ENCODE measurements around the gene CLEC1A.

The CLEC1A gene, protein sequence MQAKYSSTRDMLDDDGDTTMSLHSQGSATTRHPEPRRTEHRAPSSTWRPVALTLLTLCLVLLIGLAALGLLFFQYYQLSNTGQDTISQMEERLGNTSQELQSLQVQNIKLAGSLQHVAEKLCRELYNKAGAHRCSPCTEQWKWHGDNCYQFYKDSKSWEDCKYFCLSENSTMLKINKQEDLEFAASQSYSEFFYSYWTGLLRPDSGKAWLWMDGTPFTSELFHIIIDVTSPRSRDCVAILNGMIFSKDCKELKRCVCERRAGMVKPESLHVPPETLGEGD

DNA sequence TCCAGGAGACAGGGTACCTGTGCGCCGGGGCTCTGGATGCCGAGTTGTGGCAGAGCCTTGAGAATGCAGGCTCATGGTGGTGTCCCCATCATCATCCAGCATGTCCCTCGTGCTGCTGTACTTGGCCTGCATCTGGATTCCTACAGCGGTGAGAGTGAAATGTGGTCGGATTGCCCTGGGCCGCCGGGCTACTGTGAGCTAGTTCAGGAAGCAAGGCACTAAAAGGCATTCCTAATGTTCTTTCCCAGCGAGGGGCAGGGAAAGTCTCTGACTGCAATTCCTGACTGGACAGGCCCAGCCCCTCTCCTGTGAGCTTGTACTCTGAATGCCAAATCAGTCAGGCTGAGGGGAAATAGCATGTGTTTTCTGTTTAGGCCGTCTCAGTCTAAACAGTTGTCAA lies at the start of gene CLEC1A:
CLEC1A (minus strand) TSS at position 195 of the 400 bp plus-strand sequence; CDS start at position 132, 63 bp downstream.
- no peak for DNase-seq (ENCODE audit: low read depth, low spot score)

DNA sequence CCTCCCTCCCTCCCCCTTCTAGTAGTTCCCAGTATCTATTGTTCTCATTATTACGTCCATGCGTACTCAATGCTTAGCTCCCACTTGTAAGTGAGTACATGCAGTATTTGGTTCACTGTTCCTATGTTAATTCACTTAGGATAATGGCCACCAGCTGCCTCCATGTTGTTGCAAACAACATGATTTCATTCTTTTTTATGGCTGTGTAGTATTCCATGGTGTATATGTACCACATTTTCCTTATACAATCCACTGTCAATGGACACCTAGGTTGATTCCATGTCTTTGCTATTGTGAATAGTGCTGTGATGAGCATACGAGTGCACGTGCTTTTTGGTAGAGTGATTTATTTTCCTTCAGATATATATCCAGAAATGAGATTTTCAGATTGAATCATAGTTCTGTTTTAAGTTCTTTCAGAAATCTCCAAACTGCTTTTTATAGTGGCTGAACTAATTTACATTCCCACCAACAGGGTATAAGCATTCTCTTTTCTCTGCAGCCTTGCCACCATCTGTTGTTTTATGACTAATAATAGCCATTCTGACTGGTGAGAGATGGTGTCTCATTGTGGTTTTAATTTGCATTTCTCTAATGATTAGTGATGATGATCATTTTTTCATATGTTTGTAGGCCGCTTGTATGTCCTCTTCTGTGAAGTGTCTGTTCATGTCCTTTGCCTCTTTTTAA lies 49.1 kb upstream of the CLEC1A start:
- no peak for DNase-seq (ENCODE audit: low read depth, low spot score)

DNA sequence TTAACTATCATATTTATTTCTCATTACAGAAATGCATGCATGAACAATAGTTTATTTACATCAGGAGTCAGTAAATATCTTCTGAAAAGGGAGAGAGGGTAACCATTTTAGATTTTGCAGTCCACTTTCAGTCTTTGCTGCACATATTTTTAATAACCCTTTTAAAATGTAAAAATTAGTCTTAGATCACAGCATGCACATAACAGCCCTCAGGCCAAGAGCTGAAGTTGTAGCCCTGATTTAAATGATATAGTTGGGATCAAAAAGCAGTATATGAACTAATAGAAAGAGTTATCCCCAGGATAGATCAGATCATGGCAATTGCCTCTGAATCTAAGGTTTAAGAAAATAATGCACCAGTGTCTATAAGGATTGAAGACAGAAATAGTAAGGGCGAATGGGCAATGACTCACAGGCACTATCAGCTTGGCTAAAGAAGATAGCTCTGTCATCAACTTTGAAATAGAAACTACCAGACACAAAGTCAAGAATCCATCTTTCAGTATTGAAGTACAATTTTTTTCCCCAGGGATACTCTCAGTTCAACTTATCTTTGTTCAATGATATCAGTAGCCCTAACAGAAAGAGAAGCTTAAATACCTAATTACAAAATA lies 44.3 kb upstream of the CLEC1A start:
- no peak for DNase-seq (ENCODE audit: low read depth, low spot score)

DNA sequence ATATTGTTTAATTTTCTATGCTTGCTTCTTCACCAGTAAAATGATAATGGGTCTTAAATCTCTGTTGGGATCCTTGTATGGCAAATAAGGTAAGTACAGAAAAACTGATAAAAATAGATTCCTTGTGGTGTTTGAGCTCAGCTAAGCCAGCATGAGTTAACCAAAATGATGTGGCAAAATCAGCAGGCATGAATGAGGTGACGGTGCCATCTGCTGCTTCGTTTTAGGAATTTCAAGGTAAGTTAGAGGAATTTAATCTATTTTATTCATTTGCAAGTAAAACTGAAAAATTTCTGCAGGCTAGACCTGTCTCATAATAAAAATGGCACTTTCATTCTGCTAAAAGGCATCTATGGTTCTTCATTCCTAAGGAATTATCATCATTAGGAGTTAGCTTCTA lies 41.2 kb upstream of the CLEC1A start:
- DNase-seq (ENCODE audit: low read depth, low spot score) = no peak

DNA sequence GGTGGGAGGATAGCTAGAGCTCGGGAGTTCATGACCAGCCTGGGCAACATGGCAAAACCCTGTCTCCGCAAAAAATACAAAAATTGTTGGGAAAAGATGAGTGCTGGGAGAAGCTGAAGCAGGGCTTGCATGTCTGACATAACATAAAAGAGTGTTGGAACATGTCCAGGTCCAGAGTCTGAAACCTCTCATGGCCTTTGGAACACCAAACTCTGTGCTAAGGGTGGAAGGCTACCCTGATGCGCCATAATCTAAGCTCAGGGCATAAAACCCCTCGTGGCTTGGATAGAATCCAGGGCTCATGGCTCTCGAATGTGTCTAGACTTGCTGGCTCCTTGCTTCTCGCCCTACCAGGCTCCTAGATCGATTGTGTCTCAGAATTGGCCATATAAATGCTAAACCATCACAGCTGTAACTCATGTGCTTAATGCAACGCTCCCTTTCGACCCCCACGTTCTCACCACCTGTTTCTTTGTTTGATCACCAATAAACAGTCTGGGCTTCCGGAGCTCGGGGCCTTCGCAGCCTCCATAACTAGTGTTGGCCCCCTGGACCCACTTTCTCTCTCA lies 37.9 kb upstream of the CLEC1A start:
- no peak for DNase-seq (ENCODE audit: low read depth, low spot score)

DNA sequence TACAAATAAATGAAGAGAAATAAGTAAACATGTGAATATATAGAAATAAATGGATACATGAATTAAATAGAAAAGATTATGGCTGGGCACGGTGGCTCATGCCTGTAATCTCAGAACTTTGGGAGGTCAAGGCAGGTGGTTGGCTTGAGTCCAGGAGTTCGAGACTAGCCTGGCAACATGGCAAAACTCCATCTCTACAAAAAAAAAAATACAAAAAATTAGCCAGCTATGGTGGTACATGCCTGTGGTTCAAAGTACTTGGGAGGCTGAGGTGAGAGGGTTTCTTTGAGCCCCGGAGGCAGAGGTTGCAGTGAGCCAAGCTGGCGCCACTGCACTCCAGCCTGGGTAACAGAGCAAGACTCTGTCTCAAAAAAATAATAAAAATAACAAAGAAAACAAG lies 36.3 kb upstream of the CLEC1A start:
- DNase-seq (ENCODE audit: low read depth, low spot score) = no peak

DNA sequence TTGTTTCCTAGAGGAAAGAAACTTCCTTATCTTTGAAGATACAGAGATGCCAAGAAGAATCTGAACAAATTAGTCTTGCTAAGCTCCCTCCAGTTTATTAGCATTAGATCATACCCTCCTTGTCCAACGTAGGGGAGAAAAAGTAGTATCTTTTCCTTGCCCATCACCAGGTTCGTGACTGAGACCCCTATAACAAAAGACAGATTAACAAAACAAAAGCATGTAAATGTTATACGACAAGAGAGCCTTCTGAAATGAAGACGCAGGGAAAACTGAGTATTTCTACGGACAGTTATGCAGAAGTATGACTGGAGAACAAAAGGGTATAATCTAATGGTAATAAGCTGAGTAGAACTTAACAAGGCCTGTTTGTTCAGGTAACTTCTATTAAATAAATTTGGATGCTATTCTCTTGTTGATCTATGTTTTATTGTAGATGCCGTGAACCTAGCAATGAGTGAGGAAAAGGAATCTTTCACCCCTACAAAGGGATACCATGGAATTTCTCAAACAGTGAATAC lies 34.1 kb upstream of the CLEC1A start:
- no peak for DNase-seq (ENCODE audit: low read depth, low spot score)

DNA sequence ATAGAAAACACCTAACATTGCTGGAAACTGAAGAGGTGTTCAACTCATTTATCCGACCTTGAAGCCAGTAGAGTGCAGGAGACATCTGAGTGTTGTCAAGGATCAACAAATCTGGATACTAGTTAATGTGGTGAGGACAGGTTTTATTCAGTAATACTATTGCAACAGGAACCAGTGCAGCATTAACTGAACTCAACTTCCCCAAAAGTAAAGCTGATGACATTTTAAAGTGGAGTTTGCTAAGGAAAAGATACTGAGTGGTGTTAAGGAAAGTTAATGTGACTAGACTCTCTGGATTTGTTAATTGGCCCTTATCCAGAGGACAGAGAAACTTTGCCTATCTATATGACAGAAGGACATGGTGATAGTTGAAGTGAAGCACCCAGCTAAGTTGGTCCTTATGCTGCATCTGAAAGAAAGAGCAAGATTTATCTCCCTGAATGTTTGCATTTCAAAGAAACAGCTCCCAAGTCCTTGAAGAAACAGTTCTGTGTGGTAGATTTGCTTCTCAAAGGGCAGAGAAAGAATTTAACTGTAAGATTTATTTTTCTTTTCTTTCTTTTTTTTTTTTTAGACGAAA lies 32.4 kb upstream of the CLEC1A start:
- no peak for DNase-seq (ENCODE audit: low read depth, low spot score)

DNA sequence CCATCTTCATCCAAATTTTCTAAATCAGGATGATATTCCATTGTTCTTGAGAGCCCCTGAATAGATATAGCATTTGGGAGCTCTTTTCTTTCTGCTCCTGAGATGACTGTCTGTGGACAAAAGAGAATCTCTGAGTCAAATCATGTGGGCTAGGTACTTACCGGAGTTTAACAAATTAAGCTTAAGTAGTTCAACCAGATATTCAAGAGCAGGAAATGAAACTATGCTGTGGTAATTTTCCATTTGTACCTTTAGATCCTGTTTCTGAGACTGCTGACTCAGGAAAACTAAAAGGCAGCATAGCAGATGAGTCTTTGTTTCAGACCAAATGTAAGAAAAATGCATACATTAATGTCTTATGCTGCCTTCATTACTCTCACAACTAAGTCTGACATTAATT lies 31.3 kb upstream of the CLEC1A start, which contains the start of gene CLEC7A:
CLEC7A (minus strand) TSS at position 158 of the 400 bp plus-strand sequence; CDS start at position 41, 117 bp downstream.
- DNase-seq (ENCODE audit: low read depth, low spot score) = no peak

DNA sequence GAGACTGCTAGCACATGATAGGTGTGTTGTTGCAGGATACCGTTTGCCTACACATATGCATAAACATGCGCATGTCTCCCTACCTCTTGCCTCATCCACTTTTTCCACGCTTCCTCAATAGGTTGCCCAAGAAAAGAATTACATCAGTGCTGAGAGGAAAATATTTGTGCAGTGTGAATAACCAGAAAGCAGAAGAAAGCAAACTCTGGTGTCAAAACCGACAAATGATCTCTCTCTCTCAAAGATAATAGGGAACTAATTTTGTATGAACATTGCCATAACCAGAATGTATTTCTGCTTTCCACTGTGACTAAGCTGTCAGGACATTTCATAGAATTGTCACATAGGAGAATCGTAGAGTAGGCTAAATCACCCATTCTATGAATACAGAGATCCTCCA lies 29.9 kb upstream of the CLEC1A start:
- no peak for DNase-seq (ENCODE audit: low read depth, low spot score)

DNA sequence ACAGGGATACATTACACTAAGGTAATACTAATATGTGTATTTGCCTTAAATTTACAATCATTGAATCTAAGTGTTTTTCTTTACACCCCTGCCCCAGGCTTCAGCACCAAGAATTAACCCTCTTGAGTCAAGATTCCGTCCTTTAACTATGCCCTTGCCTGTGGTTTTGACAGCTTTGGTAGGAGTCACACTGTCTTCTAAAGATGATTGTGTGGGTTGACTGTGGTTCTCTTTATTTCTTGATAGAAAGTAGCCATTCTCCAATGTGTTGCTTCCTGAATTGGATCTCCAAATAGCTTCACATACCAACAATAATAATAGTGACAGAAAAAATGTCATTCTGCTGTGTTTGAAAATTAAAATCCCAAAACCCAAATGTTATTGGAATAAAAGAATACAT lies 27.6 kb upstream of the CLEC1A start:
- no peak for DNase-seq (ENCODE audit: low read depth, low spot score)

DNA sequence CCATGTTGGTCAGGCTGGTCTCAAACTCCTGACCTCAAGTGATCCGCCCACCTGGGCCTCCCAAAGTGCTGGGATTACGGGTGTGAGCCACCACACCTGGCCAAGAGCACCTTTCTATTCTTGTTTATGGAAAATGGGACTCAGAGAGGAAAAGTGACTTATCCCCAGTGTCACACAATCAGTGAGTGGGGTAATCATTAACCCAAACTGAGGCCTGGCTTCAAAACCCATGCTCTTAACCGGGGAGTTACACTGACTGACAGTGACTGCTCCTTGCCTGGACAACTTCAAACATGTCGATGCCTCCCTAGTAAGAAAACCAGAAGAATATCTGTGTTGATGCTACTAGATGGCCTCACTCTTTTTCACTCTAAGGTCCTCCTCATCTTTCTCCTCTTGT lies 23.9 kb upstream of the CLEC1A start:
- DNase-seq (ENCODE audit: low read depth, low spot score) = no peak

DNA sequence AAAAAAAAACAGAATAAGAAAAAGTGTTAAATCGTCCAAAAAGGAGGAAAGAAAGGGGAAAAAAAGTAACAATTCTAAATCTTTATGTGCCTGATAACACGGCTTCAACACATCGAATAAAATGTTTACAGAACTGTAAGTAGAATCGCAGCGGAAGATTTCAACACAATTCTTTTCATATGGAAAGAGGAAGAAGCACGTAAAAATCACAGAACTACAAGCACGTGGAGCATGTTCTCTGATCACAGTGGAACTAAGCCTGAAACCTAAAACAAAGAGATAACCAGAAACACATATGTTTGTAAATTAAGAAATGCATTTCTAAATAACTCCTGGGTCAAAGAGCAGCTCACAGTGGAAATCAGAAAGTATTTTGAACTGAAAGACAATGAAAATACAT lies 22.5 kb upstream of the CLEC1A start:
- DNase-seq (ENCODE audit: low read depth, low spot score) = no peak

DNA sequence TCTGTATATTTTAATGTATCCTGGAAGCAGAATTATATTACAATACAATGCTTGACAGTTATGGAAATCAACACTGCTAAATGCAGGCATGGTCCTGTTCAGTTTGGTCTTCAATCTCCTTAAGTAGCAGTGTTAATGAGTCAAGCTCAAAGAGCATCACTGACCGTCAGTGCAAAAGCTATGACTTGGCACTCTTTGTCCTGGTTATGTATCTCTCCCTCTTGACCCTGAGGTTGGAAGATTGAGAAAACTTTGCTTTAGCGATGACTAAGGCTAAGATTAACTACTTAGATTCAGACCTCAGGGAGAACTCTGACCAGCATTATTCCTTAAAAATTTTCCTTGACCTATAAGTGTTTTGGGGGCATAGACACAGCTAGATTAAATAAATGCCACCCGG lies 20.3 kb upstream of the CLEC1A start:
- no peak for DNase-seq (ENCODE audit: low read depth, low spot score)

DNA sequence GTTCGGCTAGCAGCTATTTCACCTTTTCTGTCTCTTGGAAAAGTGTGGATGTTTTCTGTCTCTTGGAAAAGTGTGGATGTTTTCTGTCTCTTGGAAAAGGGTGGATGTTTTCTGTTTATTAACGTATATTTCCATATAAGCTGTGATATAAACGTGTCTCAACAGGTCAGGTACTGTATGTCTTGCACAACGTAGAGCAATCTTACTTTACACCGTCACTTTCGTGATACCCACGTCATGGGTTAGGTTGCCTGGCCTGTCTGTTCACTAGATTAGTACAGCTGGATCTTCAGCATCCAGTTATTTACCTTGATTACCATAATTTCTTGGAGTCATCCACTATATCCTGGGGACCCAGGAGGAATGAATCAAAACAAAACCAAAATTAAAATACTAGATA lies 17.1 kb upstream of the CLEC1A start:
- DNase-seq (ENCODE audit: low read depth, low spot score) = no peak

DNA sequence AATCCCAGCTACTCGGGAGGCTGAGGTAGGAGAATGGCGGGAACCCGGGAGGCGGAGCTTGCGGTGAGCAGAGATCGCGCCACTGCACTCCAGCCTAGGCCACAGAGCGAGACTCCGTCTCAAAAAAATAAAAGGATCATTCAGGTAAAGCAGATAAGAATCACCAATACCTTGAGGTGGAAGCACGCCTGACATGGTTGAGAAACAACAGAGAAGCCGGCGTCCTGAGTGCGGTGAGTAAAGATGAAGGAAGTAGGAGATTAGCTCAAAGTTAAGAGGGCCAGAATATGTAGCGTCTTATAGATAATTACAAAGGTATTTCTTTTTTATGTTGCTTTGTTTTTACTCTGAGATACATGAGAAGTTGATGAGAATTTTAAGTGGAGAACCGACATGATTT lies 16.5 kb upstream of the CLEC1A start:
- DNase-seq (ENCODE audit: low read depth, low spot score) = no peak

DNA sequence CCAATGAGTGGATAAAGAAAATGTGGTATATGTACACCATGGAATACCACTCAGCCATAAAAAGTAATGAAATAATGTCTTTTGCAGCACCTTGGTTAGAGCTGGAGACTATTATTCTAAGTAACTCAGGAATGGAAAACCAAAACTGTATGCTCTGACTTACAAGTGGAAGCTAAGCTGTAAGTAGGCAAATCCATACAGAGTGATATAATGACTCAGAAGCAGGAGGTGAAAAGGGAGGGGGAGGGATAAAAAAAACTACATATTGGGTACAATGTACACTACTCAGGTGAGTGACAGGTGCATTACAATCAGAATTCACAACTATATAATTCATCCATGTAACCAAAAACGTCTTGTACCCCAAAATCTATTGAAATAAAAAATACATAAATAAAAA lies 15.1 kb upstream of the CLEC1A start:
- DNase-seq (ENCODE audit: low read depth, low spot score) = no peak

DNA sequence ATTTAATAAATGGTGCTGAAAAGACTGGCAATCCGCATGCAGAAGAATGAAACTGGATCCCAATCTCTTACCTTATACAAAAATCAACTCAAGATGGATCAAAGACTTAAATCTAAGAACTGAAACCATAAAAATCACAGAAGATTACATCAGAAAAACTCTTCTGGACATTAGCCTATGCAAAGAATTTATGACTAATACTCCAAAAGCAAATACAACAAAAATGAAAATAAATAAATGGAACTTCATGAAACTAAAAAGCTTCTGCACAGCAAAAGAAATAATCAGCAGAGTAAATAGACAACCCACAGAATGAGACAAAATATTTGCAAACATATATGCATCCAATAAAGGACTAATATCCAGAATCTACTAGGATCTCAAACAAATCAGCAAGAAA lies 14.3 kb upstream of the CLEC1A start:
- DNase-seq (ENCODE audit: low read depth, low spot score) = no peak

DNA sequence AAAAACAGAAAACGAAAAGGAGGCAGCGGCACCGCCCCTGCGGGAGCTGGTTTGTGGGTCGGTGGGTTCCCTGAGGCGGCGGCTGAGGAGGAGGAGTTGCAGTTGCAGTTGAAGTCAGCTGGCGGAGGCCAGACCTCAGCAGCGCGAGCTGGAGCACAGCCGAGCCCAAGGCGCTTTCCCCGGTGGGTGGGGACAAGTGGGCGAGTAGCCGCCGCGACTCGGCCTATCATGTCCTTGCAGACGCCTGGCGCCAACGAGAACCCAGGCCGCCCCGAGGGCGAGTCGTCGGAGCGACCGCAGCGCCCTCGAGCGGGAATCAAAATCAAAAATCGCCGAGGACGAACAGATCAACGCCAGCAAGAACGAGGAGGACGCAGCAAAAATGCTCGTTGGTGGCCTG lies 12.7 kb upstream of the CLEC1A start:
- DNase-seq (ENCODE audit: low read depth, low spot score) = no peak

DNA sequence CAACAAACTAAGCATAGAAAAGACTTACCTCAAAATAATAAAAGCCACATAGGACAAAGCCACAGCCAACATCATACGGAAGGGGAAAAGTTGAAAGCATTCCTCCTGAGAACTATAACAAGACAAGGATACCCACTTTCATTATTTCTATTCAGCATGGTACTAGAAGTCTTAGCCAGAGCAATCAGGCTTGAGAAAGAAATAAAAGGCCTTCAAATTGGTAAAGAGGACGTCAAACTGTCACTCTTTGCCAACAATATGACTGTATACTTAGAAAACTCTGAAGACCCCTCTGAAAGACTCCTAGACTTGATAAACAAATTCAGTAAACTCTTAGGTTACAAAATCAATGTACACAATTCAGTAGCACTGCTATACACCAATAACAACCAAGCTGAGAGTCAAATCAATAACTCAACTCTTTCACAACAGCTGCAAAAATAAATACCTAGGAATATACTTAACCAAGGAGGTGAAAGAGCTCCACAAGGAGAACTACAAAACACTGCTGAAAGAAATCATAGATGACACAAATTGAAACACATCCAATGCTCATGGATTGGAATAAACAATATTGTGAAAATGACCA lies 11.6 kb upstream of the CLEC1A start:
- no peak for DNase-seq (ENCODE audit: low read depth, low spot score)

DNA sequence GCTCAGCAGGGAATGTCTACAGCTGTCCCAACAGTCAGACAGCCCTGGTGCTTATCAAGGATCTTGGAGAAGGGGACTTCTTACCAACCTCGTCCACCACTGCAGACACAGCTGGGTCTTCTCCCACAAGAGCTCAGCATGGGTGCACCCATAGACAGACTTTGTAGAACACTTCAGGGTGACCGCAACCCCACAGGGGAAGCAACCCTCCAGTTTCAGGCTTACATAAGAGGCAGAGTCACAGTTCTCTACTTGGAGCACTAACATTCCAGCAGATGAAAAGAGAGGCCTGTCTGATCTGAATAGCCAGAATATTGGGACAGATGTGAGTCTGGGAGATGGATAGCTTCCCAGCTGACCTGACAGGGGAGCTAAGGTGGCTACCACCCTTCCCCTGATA lies 3.5 kb upstream of the CLEC1A start:
- DNase-seq (ENCODE audit: low read depth, low spot score) = no peak

Data from brain pericyte (primary cell).